Pancreas (tissue), 10 donors: ENCODE data around the gene GRM7. TPM values are rescaled to one million over a fixed set of nuclear protein-coding genes. Genes with fewer than 3 reads are reported as not detected.

Experiments
- ATAC-seq, 4 donors: fragments of 200-7000 bp; cut with Tn5 transposase; one replicate each; pipeline versions ENCODE4 v1.8.0 to v1.9.1; 2020; ENCODE audit warnings: mild to moderate bottlenecking in 4 of 4, moderate library complexity in 4 of 4
- DNase-seq, 6 donors: peaks; one replicate each; pipeline ENCODE4 v3.0.0-alpha.2; 2020
- FAIRE-seq: peaks from 2 replicates; lab custom pipeline; 2012; peaks lifted over from hg19 to GRCh38; lab: Jason Lieb, UNC
- H3K27ac ChIP-seq, 4 donors: fragments of 200-600 bp; sonication (generic); 1 replicate in 3 of 4; 2 replicates in 1 of 4; pipeline versions ENCODE4 v1.5.0 to v1.8.0; 2020
- H3K27me3 ChIP-seq, 4 donors: fragments of 200-600 bp; one replicate each; pipeline ENCODE4 v1.8.0; 2021
- H3K36me3 ChIP-seq, 3 donors: fragments of 200-600 bp; sonication (generic) in 1 of 3; one replicate each; pipeline versions ENCODE4 v1.5.0 to v1.8.0; 2020 to 2021
- H3K4me1 ChIP-seq, 3 donors: fragments of 200-600 bp; one replicate each; pipeline ENCODE4 v1.8.0; 2021
- H3K4me3 ChIP-seq, 4 donors: fragments of 200-600 bp; sonication (generic) in 2 of 4; one replicate each; pipeline versions ENCODE4 v1.5.0 to v1.8.0; 2020 to 2021
- H3K9me3 ChIP-seq, 4 donors: fragments of 200-600 bp; one replicate each; pipeline ENCODE4 v1.8.0; 2021
- WGBS, 2 donors: extraction: QIAGEN DNeasy Blood & Tissue Kit; methylation state at CpG; one replicate each; pipeline ENCODE4 v1.1.7; 2013; 5-methylcytosine and 5-hydroxymethylcytosine counted together
- intact Hi-C, 3 donors: fragments of 100-400 bp; cut with DNase I; formaldehyde crosslinking; loops; one replicate each; pipeline versions ENCODE4 v1.11.1 to v1.14.2; 2022
- polyA plus RNA-seq, 2 donors: library from polyadenylated mRNA; stranded (reverse); fragments of 200-250 nt; gene quantifications; one replicate each; pipeline ENCODE4 v1.2.3, GENCODE V29; 2013
- total RNA-seq, 6 donors: library from RNA; stranded (reverse); fragmentation: NEBNext Ultra II Directional in 4 of 6; extraction: Animal tissue kit (Norgen Biotek cat#: 25700) in 4 of 6; gene quantifications; one replicate each; pipeline versions ENCODE4 v1.2.1 to v1.2.4, GENCODE V29; 2021 to 2023
- TF ChIP-seq, protein P1 (sequence below), 4 donors: fragments of 200-600 bp; sonication (generic) in 3 of 4; IDR thresholded peaks; one replicate each; pipeline versions ENCODE4 v1.5.0 to v1.8.0; 2021; ENCODE audit warnings: antibody characterized with exemption in 4 of 4
- donor health status: healthy with polysubstance abuse.
- donor health status: DM: no; HTN: no; CAD: no; lungs with moderate emphysema.
- donor health status: DM: no; HTN: no; CAD: no.
- donor health status: control.
- donor health status: control.
- donor health status: Bipolar disorder and iron deficiency.
- donor health status: DM: yes; HTN: yes; CAD: no.
- donor health status: DM: no; HTN: no; CAD: no.
- donor health status: DM: no; HTN: no; CAD: no.
- donor health status: DM: yes; HTN: yes; CAD: no.

GRM7 gene
- total and polyA plus RNA-seq, 8 donors, result 0.03 to 0.28 (median 0.18) TPM; not detected in 4

- Histone ChIP-seq H3K9me3 (no peaks in the 10 kb centered on the region), H3K27me3 (no peaks in the 10 kb centered on the region), H3K4me3 (no peak overlapping the region), H3K27ac (no peak overlapping the region), H3K4me1 (no peaks in the 10 kb centered on the region), H3K36me3 (no peaks in the 10 kb centered on the region)
- intact Hi-C loops, result no loop called here
- TF ChIP-seq, protein P1, sequence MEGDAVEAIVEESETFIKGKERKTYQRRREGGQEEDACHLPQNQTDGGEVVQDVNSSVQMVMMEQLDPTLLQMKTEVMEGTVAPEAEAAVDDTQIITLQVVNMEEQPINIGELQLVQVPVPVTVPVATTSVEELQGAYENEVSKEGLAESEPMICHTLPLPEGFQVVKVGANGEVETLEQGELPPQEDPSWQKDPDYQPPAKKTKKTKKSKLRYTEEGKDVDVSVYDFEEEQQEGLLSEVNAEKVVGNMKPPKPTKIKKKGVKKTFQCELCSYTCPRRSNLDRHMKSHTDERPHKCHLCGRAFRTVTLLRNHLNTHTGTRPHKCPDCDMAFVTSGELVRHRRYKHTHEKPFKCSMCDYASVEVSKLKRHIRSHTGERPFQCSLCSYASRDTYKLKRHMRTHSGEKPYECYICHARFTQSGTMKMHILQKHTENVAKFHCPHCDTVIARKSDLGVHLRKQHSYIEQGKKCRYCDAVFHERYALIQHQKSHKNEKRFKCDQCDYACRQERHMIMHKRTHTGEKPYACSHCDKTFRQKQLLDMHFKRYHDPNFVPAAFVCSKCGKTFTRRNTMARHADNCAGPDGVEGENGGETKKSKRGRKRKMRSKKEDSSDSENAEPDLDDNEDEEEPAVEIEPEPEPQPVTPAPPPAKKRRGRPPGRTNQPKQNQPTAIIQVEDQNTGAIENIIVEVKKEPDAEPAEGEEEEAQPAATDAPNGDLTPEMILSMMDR (IDR thresholded peaks at IDR 0.05), result no peak
- no peak for DNase-seq
- 75 to 88% methylated on average over 2 of the region's 2 CpGs for WGBS, 2 donors
- no peak for FAIRE-seq
- ATAC-seq, result no peak
Observed at GRCh38 chr3:7607083-7607482, 746.2 kb downstream of the GRM7 start.

DNA sequence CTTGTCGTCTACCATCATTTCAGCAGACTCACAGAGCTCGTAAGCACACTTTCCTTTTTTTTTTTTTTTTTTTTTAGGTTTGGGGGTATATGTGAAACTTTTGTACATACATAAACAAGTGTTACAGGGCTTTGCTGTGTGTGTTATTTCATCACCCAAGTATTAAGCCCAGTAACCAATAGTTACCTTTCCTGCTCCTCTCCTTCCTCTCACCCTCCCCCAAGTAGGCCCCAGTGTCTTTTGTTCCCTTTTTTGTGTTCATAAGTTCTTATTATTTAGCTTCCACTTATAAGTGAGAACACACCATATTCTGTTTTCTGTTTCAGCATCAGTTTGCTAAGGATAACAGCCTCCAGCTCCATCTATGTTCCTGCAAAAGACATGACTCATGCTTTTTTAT, 746.8 kb downstream of the GRM7 start:
- intact Hi-C loops, result no loop called here
- Histone ChIP-seq H3K27ac (no peak overlapping the region), H3K4me3 (no peak overlapping the region), H3K9me3 (no peaks in the 10 kb centered on the region), H3K36me3 (no peaks in the 10 kb centered on the region), H3K27me3 (no peaks in the 10 kb centered on the region), H3K4me1 (no peaks in the 10 kb centered on the region)
- TF ChIP-seq, protein P1 (IDR thresholded peaks at IDR 0.05), result no peak
- 78 to 89% methylated on average over 2 of the region's 2 CpGs for WGBS, 2 donors
- no peak for ATAC-seq
- DNase-seq, result no peak
- no peak for FAIRE-seq

DNA sequence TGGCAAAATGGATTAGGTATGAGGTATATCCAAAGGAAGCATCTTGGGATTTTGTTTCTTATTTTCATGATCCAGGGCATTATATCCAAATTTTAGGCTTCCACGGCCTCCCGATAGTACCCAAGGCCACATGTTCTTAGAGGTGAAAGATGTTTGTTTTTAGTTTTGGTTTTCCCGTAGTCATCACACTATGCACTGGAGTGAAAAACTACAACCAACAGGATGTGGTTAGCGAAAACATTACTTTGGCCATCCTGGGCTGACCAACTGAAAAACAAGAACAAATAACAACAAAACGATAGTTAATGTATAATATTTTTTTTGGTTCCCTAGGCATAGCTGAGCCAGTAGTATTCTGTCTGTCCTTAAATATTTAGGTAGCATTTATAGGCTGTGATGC, 749.7 kb downstream of the GRM7 start:
- intact Hi-C loops, result no loop called here
- Histone ChIP-seq H3K27me3 (no peaks in the 10 kb centered on the region), H3K4me3 (no peak overlapping the region), H3K27ac (no peak overlapping the region), H3K4me1 (no peaks in the 10 kb centered on the region), H3K9me3 (no peaks in the 10 kb centered on the region), H3K36me3 (no peaks in the 10 kb centered on the region)
- no peak for FAIRE-seq
- ATAC-seq, result no peak
- no peak for DNase-seq
- 86 to 87% methylated on average over 5 of the region's 5 CpGs for WGBS, 2 donors
- TF ChIP-seq, protein P1 (IDR thresholded peaks at IDR 0.05), result no peak

GRCh38 chr3:7615043-7615442, 754.1 kb downstream of the GRM7 start:
- no peak for FAIRE-seq
- no peak overlapping the region for H3K27ac ChIP-seq
- intact Hi-C loops, result no loop called here
- WGBS, 2 donors, result 72 to 79% methylated on average over 1 of the region's 1 CpG
- H3K36me3 ChIP-seq, result no peaks in the 10 kb centered on the region
- TF ChIP-seq, protein P1 (IDR thresholded peaks at IDR 0.05), result no peak
- H3K9me3 ChIP-seq, result no peaks in the 10 kb centered on the region
- ATAC-seq, result no peak
- H3K4me1 ChIP-seq, result peaks cover 0 to 8% (median 3%) of the 10 kb centered on the region in 3 donors
- H3K4me3 ChIP-seq, result no peak overlapping the region
- no peaks in the 10 kb centered on the region for H3K27me3 ChIP-seq
- no peak for DNase-seq

DNA sequence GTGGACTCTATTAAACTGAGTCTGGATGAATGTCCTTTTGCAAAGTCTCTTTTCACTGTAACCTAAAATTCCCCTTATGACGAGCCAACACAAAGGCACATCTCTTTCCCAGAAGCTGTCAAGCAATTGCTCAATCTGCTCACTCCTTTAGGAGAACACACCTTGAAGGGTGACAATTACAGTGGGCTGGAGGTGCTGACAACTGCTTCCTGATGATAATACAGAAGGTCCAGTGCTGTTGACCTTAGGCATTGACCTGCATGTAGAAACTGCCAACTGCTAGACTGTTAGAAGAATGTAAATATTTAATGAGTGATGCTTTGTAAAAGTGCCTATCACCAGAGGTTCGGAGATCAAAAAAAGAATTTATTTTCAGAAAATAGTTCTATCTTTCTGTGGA, 757.7 kb downstream of the GRM7 start:
- ATAC-seq, result peak in 3 of 4 donors; percentile 14 to 51 (median 32)
- no peaks in the 10 kb centered on the region for H3K9me3 ChIP-seq
- no peaks in the 10 kb centered on the region for H3K36me3 ChIP-seq
- FAIRE-seq, result no peak
- no peak for DNase-seq
- H3K27me3 ChIP-seq, result no peaks in the 10 kb centered on the region
- TF ChIP-seq, protein P1 (IDR thresholded peaks at IDR 0.05), result no peak
- H3K4me1 ChIP-seq, result peaks cover 0 to 8% (median 3%) of the 10 kb centered on the region in 3 donors
- WGBS, 2 donors, result 26 to 31% methylated on average over 2 of the region's 2 CpGs
- intact Hi-C loops, result no loop called here
- no peak overlapping the region for H3K4me3 ChIP-seq
- H3K27ac ChIP-seq, result no peak overlapping the region
